Parathyroid adenoma (tissue), 2 donors: Measurements from ENCODE around the gene KPNB1.

Experiments
- H2AFZ ChIP-seq: fragments of 300-600 bp; sonication (generic); one replicate; pipeline ENCODE4 v1.7.0; 2017; ENCODE audit warnings: antibody characterized with exemption, mild to moderate bottlenecking
- H3K27ac ChIP-seq: fragments of 300-600 bp; sonication (generic); one replicate; pipeline ENCODE4 v1.7.0; 2017
- H3K27me3 ChIP-seq: fragments of 300-600 bp; sonication (generic); one replicate; pipeline ENCODE4 v1.7.0; 2017; ENCODE audit warnings: low read length; ENCODE audit not compliant: control insufficient read depth, insufficient read depth
- H3K36me3 ChIP-seq: fragments of 300-600 bp; sonication (generic); one replicate; pipeline ENCODE4 v1.7.0; 2017; ENCODE audit warnings: low read length; ENCODE audit not compliant: control insufficient read depth, insufficient read depth
- H3K4me1 ChIP-seq: fragments of 300-600 bp; sonication (generic); one replicate; pipeline ENCODE4 v1.7.0; 2017; ENCODE audit warnings: control low read depth
- H3K4me2 ChIP-seq: fragments of 300-600 bp; sonication (generic); one replicate; pipeline ENCODE4 v1.7.0; 2017; ENCODE audit warnings: low read length
- H3K4me3 ChIP-seq: fragments of 300-600 bp; sonication (generic); one replicate; pipeline ENCODE4 v1.7.0; 2017; ENCODE audit warnings: low read depth, low read length
- H3K79me2 ChIP-seq: fragments of 300-600 bp; sonication (generic); one replicate; pipeline ENCODE4 v1.7.0; 2017; ENCODE audit warnings: control low read depth
- H3K9ac ChIP-seq: fragments of 300-600 bp; sonication (generic); one replicate; pipeline ENCODE4 v1.7.0; 2017; ENCODE audit warnings: mild to moderate bottlenecking
- H3K9me3 ChIP-seq: fragments of 300-600 bp; sonication (generic); one replicate; pipeline ENCODE4 v1.7.0; 2017; ENCODE audit warnings: low read length; ENCODE audit not compliant: control insufficient read depth
- CTCF ChIP-seq: fragments of 300-600 bp; sonication (generic); IDR thresholded peaks from one replicate; pipeline ENCODE4 v1.7.0; 2017; ENCODE audit warnings: antibody characterized with exemption, mild to moderate bottlenecking
- donor health status: primary hyperparathyroidism.

Gene KPNB1

GRCh38 chr17:47607481-47607880 is 42.2 kb upstream of the KPNB1 start:
- Histone ChIP-seq H3K36me3 (no peaks in the 10 kb centered on the region), H3K9ac (no peak overlapping the region), H3K4me3 (no peak overlapping the region), H3K4me2 (no peak overlapping the region), H3K27ac (no peak overlapping the region), H3K4me1 (no peaks in the 10 kb centered on the region), H3K9me3 (no peaks in the 10 kb centered on the region), H3K79me2 (no peaks in the 10 kb centered on the region), H2AFZ (no peak overlapping the region), H3K27me3 (no peaks in the 10 kb centered on the region)
- no peak for TF ChIP-seq CTCF

DNA sequence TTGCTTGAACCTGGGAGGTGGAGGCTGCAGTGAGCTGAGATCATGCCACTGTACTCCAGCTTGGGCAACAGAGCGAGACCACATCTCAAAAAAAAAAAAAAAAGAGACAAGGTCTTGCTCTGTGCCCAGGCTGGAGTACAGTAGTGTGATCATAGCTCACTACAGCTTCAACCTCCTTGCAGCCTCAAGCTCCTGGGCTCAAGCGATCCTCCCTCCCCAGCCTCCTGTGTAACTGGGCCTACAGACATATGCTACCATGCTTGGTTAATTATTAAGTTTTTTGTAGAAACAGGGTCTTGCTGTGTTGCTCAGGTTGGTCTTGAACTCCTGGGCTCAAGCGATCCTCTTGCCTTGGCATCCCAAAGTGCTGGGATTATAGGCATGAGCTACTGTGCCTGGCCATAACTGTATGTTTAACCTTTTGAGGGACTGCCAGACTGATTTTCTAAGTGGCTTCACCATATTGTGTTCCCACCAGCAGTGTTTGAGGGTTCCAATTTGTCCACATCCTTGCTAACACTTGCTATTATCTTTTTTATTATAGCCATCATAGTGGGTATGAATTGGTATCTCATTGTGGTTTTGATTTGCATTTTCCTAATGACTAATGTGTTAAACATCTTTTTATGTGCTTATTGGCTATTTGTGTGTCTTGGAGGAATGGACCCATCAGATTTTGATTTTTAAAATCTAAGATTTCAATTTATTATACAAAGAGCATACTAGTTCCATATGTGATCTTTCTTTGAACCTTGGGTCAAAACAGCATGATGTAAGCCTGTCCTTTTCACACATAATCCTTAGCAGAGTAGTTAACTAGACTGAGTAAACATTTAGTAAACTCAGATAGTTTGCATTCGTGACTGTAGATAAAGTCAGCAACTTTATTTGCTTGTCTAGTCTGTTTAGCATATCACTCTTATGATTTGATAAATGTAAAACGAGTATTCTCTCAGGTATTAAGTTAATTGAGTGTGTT is 38.1 kb upstream of the KPNB1 start:
- H3K4me3 ChIP-seq, result no peak overlapping the region
- H3K4me2 ChIP-seq, result no peak overlapping the region
- no peaks in the 10 kb centered on the region for H3K27me3 ChIP-seq
- H3K36me3 ChIP-seq, result no peaks in the 10 kb centered on the region
- no peak overlapping the region for H2AFZ ChIP-seq
- no peaks in the 10 kb centered on the region for H3K4me1 ChIP-seq
- no peak overlapping the region for H3K27ac ChIP-seq
- no peak for TF ChIP-seq CTCF
- no peaks in the 10 kb centered on the region for H3K79me2 ChIP-seq
- H3K9ac ChIP-seq, result no peak overlapping the region
- H3K9me3 ChIP-seq, result no peaks in the 10 kb centered on the region

DNA sequence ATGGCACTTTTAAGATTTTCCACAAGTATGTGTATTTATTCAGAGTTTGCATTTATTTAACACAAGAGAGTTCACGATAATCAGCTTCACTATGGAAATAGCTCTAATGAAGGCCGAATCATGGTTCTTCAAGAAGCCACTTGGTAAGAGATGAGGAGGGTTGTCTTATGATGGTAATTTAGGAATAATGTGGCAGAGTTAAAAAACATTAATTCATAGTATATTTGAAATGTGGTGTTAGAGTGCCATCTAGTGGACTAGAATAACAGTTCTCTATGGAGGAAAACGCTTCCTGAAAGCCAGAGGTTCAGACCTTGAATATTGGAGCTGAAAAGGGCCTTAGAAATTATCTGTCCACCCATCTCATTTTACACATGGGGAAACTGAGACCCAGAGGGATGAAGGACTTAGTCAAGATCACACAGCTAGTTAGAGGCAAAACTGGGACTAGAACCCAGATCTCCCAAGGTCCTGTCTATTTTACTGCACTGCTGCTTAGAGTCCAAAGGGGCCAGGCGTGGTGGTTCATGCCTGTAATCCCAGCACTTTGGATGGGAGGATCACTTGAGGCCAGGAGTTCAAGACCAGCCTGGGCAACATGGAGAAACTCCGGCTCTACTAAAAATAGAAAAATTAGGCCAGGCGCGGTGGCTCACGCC is 33.8 kb upstream of the KPNB1 start:
- H3K79me2 ChIP-seq, result no peaks in the 10 kb centered on the region
- no peaks in the 10 kb centered on the region for H3K36me3 ChIP-seq
- H3K9me3 ChIP-seq, result no peaks in the 10 kb centered on the region
- no peak overlapping the region for H3K27ac ChIP-seq
- no peak overlapping the region for H3K4me2 ChIP-seq
- peak; percentile 69 for TF ChIP-seq CTCF
- no peak overlapping the region for H2AFZ ChIP-seq
- H3K4me1 ChIP-seq, result no peaks in the 10 kb centered on the region
- no peak overlapping the region for H3K4me3 ChIP-seq
- H3K9ac ChIP-seq, result no peak overlapping the region
- H3K27me3 ChIP-seq, result no peaks in the 10 kb centered on the region

GRCh38 chr17:47618410-47618809 is 31.3 kb upstream of the KPNB1 start:
- peaks cover 4% of the 10 kb centered on the region for H3K4me1 ChIP-seq
- H3K27ac ChIP-seq, result no peak overlapping the region
- no peak overlapping the region for H3K9ac ChIP-seq
- no peak for TF ChIP-seq CTCF
- no peaks in the 10 kb centered on the region for H3K27me3 ChIP-seq
- H2AFZ ChIP-seq, result no peak overlapping the region
- no peaks in the 10 kb centered on the region for H3K36me3 ChIP-seq
- H3K4me3 ChIP-seq, result no peak overlapping the region
- no peaks in the 10 kb centered on the region for H3K9me3 ChIP-seq
- no peak overlapping the region for H3K4me2 ChIP-seq
- H3K79me2 ChIP-seq, result no peaks in the 10 kb centered on the region
